GM12865 (cell line): ENCODE data around the gene DPP6.

Experiments
- DNase-seq: peaks from one replicate; pipeline ENCODE4 v3.0.0; 2010; ENCODE audit warnings: low read depth
- H3K4me3 ChIP-seq: 2 replicates; pipeline ENCODE4 v1.5.1; 2011; ENCODE audit warnings: mild to moderate bottlenecking, low read depth, low read length, control low read depth
- TF ChIP-seq, protein P1 (sequence below): IDR thresholded peaks from 2 replicates; pipeline ENCODE4 v1.5.1; 2011; ENCODE audit warnings: low read length, control low read depth, low read depth, inconsistent platforms; ENCODE audit not compliant: insufficient read depth; ENCODE audit errors: missing control alignments

The DPP6 gene

DNA sequence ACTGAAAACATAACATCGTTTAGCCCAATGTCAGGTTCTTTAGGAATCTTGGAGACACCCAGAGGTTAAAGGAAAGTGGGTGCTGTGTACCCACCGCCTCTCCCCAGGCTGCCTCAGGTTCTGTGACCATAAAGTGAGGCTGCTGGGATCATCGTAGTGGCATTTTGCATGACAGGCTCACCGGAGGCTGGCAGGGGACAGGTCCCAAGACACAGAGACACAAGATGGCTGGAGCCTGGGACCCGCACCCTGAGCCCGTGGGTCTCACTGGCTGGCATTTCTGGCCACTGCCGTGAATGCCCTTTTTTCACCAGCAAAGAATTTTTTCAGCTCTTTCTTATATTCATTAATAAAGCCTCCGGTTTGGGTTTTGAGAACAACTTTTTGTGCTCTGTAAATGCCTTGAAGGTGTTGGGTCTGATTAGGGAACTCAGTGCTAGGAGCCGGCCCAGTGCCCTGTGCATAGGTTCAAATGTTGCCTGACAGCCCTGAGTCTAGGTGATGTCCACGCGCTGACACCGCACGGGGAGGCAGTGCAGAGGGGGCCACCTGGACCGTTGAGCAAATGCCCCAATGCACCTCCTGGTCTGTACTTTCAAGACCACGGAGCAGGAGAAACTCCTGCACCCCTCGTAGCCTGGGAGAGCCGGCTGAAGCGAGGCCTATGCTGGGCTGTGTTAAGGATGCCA, 820.8 kb downstream of the DPP6 start:
- no peak for DNase-seq
- TF ChIP-seq, protein P1, sequence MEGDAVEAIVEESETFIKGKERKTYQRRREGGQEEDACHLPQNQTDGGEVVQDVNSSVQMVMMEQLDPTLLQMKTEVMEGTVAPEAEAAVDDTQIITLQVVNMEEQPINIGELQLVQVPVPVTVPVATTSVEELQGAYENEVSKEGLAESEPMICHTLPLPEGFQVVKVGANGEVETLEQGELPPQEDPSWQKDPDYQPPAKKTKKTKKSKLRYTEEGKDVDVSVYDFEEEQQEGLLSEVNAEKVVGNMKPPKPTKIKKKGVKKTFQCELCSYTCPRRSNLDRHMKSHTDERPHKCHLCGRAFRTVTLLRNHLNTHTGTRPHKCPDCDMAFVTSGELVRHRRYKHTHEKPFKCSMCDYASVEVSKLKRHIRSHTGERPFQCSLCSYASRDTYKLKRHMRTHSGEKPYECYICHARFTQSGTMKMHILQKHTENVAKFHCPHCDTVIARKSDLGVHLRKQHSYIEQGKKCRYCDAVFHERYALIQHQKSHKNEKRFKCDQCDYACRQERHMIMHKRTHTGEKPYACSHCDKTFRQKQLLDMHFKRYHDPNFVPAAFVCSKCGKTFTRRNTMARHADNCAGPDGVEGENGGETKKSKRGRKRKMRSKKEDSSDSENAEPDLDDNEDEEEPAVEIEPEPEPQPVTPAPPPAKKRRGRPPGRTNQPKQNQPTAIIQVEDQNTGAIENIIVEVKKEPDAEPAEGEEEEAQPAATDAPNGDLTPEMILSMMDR = no peak
- no peak overlapping the region for H3K4me3 ChIP-seq

DNA sequence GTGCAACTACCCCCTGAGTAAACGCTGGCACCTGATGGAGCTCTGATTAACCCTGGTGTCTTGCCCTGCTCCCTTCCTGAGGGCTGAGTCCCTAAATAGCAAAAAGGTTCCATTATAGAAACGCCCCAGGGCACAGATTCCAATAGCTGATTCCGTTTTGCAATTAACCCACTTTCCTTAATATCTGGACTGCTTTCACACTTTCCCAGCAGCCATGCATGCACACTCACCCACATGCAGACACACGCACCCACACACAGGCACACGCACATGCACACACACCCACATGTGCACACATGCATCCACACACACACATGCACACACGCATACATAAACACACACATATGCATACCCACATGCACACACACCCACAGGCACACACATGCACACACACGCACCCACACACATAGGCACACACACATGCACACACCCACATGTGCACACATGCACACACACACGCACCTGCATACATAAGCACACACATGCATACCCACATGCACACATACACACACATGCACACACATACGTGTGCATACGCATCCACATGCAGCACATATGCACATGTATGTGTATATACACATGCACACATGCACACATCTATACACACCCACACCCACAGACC, 821.4 kb downstream of the DPP6 start:
- TF ChIP-seq, protein P1 = no peak
- no peak overlapping the region for H3K4me3 ChIP-seq
- DNase-seq = no peak

DNA sequence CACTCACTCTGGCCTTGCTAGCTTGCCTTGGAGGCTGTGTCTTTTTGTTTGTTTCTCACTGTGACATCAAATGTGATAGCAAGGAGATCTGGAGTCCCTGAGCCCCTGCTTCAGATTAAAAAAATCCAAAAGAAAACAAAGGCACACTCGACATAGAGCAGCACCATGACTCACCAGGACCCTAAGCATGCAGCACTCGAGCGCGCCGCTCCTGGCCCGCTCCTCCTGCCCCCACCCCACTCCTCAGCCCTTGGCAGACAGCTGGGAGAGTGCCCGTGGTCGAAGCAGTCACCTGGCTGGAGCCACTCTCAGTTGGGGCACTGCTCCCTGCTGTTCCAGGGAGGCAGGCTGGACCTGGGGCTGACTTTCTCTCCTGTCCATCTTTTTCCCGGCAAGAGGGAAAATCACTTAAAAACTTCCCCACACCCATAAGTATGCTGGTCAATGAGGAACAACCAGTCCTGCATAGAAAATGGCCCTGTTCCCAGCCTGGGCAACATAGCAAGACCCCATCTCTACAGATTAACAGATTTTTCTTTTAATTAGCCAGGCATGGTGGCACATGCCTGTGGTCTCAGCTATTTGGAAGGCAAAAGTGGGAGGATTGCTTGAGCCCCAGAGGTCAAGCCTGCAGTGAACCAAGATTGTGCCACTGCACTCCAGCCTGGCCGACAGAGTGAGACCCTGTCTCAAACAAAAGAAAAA, 822.4 kb downstream of the DPP6 start:
- TF ChIP-seq, protein P1 = no peak
- H3K4me3 ChIP-seq = no peak overlapping the region
- DNase-seq = no peak

DNA sequence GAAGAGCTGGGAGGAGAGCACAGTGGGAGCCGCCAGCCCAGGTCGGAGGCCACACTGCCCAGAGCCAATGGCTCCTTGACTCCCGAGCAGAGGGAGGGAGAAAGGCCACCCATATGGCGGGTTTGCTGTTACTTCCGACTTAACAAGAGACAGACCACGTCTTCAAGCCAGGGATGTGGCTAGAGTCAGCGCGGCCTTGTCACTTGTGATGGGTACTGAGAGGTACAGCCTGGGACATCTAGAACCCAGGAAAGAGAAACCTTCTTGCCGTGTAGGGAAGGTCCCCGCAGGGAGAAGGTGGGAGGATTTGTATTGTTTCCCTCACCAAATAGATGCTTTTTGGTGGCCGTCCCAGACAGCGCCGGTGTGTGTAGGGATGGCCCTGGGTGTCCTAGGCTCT, 823.1 kb downstream of the DPP6 start:
- H3K4me3 ChIP-seq = no peak overlapping the region
- TF ChIP-seq, protein P1 = no peak
- DNase-seq = no peak

DNA sequence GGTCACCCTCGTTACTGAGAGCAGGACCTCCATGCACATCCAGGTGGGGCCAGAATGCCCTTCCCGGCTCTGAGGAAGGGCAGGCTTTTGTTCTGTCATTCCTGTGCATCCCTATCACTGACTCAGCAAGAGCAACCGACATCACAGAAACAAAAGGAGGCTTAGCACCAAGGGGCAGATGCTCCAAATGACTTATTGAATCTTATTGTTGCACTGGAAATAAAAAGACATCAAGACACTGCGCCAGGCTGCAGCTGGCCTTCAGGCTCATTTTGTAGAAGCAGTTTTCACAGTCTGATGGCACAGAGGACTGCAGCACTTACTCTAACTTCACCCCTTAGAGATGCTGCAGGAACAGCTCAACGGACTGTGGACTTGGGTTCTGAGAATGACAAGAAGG, 824.3 kb downstream of the DPP6 start:
- no peak for DNase-seq
- H3K4me3 ChIP-seq = no peak overlapping the region
- TF ChIP-seq, protein P1 = no peak

DNA sequence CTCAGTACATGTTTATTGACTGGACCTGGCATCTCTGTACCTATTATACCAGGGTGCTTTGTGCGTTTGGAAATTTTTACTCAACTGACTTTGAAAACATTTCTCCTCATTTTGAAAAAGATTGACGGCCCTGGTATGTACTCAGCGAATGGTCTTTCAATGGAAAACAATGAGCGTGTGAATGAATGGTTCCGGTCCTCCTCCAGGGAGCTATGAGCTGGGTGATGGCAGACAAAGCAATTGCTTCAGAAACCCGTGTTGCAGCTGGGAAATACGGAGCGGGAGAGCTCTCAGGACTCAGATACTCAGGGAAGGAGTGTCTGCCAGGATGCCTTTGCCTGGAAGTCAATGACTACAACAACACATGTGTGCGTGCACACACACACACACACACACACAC, 824.8 kb downstream of the DPP6 start:
- no peak for DNase-seq
- no peak overlapping the region for H3K4me3 ChIP-seq
- TF ChIP-seq, protein P1 = no peak
